Measurements from ENCODE around the gene RIC8B. TPM values are rescaled to one million over a fixed set of nuclear protein-coding genes. Genes with fewer than 3 reads are reported as not detected.
"Not testable (repeated sequence)": the region's sequence is repeated elsewhere in the genome, so short reads cannot be mapped to it uniquely, and the experiment has no call there.

Gene RIC8B
- total RNA-seq, 1 donor, result 5.6 TPM

GRCh38 chr12:106908561-106908960, 134.1 kb downstream of the RIC8B start:
- H3K4me1 ChIP-seq (ENCODE audit: insufficient read depth, low read length), result peaks cover 10% of the 10 kb centered on the region
- H3K4me3 ChIP-seq (ENCODE audit: low read length), result no peak overlapping the region
- H3K9me3 ChIP-seq (ENCODE audit: low read depth, low read length), result no peaks in the 10 kb centered on the region
- H3K27me3 ChIP-seq (ENCODE audit: insufficient read depth, low read length), result peaks cover 92% of the 10 kb centered on the region

- Histone ChIP-seq H3K4me3 (ENCODE audit: low read length) (no peak overlapping the region), H3K9me3 (ENCODE audit: low read depth, low read length) (no peaks in the 10 kb centered on the region), H3K4me1 (ENCODE audit: insufficient read depth, low read length) (peaks cover 10% of the 10 kb centered on the region), H3K27me3 (ENCODE audit: insufficient read depth, low read length) (peaks cover 90% of the 10 kb centered on the region)
These were observed 135.7 kb downstream of the RIC8B start for GRCh38 chr12:106910202-106910601.

GRCh38 chr12:106911581-106911980, 137.1 kb downstream of the RIC8B start:
- Histone ChIP-seq H3K4me3 (ENCODE audit: low read length) (no peak overlapping the region), H3K27me3 (ENCODE audit: insufficient read depth, low read length) (peaks cover 90% of the 10 kb centered on the region), H3K4me1 (ENCODE audit: insufficient read depth, low read length) (peaks cover 10% of the 10 kb centered on the region), H3K9me3 (ENCODE audit: low read depth, low read length) (no peaks in the 10 kb centered on the region)

- H3K9me3 ChIP-seq (ENCODE audit: low read depth, low read length), result no peaks in the 10 kb centered on the region
- H3K4me1 ChIP-seq (ENCODE audit: insufficient read depth, low read length), result peaks cover 10% of the 10 kb centered on the region
- peaks cover 90% of the 10 kb centered on the region for H3K27me3 ChIP-seq (ENCODE audit: insufficient read depth, low read length)
- no peak overlapping the region for H3K4me3 ChIP-seq (ENCODE audit: low read length)
These were observed 139.0 kb downstream of the RIC8B start for GRCh38 chr12:106913456-106913855.

GRCh38 chr12:106914796-106915634, 140.5 kb downstream of the RIC8B start:
- Histone ChIP-seq H3K4me3 (ENCODE audit: low read length) (no peak overlapping the region), H3K9me3 (ENCODE audit: low read depth, low read length) (no peaks in the 10 kb centered on the region), H3K4me1 (ENCODE audit: insufficient read depth, low read length) (peaks cover 8% of the 10 kb centered on the region), H3K27me3 (ENCODE audit: insufficient read depth, low read length) (peaks cover 94% of the 10 kb centered on the region)

GRCh38 chr12:106915635-106916026, 141.1 kb downstream of the RIC8B start:
- Histone ChIP-seq H3K4me1 (ENCODE audit: insufficient read depth, low read length) (peaks cover 2% of the 10 kb centered on the region), H3K4me3 (ENCODE audit: low read length) (no peak overlapping the region), H3K9me3 (ENCODE audit: low read depth, low read length) (no peaks in the 10 kb centered on the region), H3K27me3 (ENCODE audit: insufficient read depth, low read length) (peaks cover 98% of the 10 kb centered on the region)

- H3K4me3 ChIP-seq (ENCODE audit: low read length), result no peak overlapping the region
- H3K4me1 ChIP-seq (ENCODE audit: insufficient read depth, low read length), result no peaks in the 10 kb centered on the region
- no peaks in the 10 kb centered on the region for H3K9me3 ChIP-seq (ENCODE audit: low read depth, low read length)
- H3K27me3 ChIP-seq (ENCODE audit: insufficient read depth, low read length), result peaks cover 98% of the 10 kb centered on the region
These were observed 143.0 kb downstream of the RIC8B start for GRCh38 chr12:106917503-106917902.

- Histone ChIP-seq H3K9me3 (ENCODE audit: low read depth, low read length) (peaks cover 8% of the 10 kb centered on the region), H3K4me1 (ENCODE audit: insufficient read depth, low read length) (no peaks in the 10 kb centered on the region), H3K4me3 (ENCODE audit: low read length) (no peak overlapping the region), H3K27me3 (ENCODE audit: insufficient read depth, low read length) (peaks cover 98% of the 10 kb centered on the region)
These were observed 144.3 kb downstream of the RIC8B start for GRCh38 chr12:106918746-106919145.

- H3K27me3 ChIP-seq (ENCODE audit: insufficient read depth, low read length), result peaks cover 100% of the 10 kb centered on the region
- H3K4me1 ChIP-seq (ENCODE audit: insufficient read depth, low read length), result no peaks in the 10 kb centered on the region
- no peak overlapping the region for H3K4me3 ChIP-seq (ENCODE audit: low read length)
- peaks cover 12% of the 10 kb centered on the region for H3K9me3 ChIP-seq (ENCODE audit: low read depth, low read length)
These were observed 145.5 kb downstream of the RIC8B start for GRCh38 chr12:106919910-106920544.

GRCh38 chr12:106921976-106922375, 147.5 kb downstream of the RIC8B start:
- Histone ChIP-seq H3K27me3 (ENCODE audit: insufficient read depth, low read length) (peaks cover 100% of the 10 kb centered on the region), H3K9me3 (ENCODE audit: low read depth, low read length) (peaks cover 12% of the 10 kb centered on the region)
- not testable (repeated sequence) for H3K4me1 ChIP-seq (ENCODE audit: insufficient read depth, low read length); H3K4me3 ChIP-seq (ENCODE audit: low read length)

- peaks cover 12% of the 10 kb centered on the region for H3K9me3 ChIP-seq (ENCODE audit: low read depth, low read length)
- H3K4me3 ChIP-seq (ENCODE audit: low read length); H3K4me1 ChIP-seq (ENCODE audit: insufficient read depth, low read length): not testable (repeated sequence)
- peaks cover 97% of the 10 kb centered on the region for H3K27me3 ChIP-seq (ENCODE audit: insufficient read depth, low read length)
These were observed 149.1 kb downstream of the RIC8B start for GRCh38 chr12:106923594-106923993.

GRCh38 chr12:106924268-106924861, 149.9 kb downstream of the RIC8B start:
- Histone ChIP-seq H3K4me1 (ENCODE audit: insufficient read depth, low read length) (no peaks in the 10 kb centered on the region), H3K9me3 (ENCODE audit: low read depth, low read length) (peaks cover 12% of the 10 kb centered on the region), H3K27me3 (ENCODE audit: insufficient read depth, low read length) (peaks cover 96% of the 10 kb centered on the region)

GRCh38 chr12:106926657-106927056, 152.2 kb downstream of the RIC8B start:
- Histone ChIP-seq H3K9me3 (ENCODE audit: low read depth, low read length) (peaks cover 12% of the 10 kb centered on the region), H3K4me1 (ENCODE audit: insufficient read depth, low read length) (no peaks in the 10 kb centered on the region), H3K4me3 (ENCODE audit: low read length) (no peak overlapping the region), H3K27me3 (ENCODE audit: insufficient read depth, low read length) (peaks cover 96% of the 10 kb centered on the region)

More at GRCh38 chr12:106924268-106924861, 149.9 kb downstream of the RIC8B start:
- H3K4me3 ChIP-seq (ENCODE audit: low read length), result no peak overlapping the region

GRCh38 chr12:106934277-106934676, 159.8 kb downstream of the RIC8B start:
- Histone ChIP-seq H3K27me3 (ENCODE audit: insufficient read depth, low read length) (peaks cover 93% of the 10 kb centered on the region), H3K4me3 (ENCODE audit: low read length) (no peak overlapping the region), H3K4me1 (ENCODE audit: insufficient read depth, low read length) (no peaks in the 10 kb centered on the region), H3K9me3 (ENCODE audit: low read depth, low read length) (no peaks in the 10 kb centered on the region)

Data from mononuclear cell (primary cell).